CD4-positive, alpha-beta T cell treated with Interleukin-4 for 4 hours (primary cell): ENCODE measurements around the gene CFHR4.
"Not testable (repeated sequence)": the region's sequence is repeated elsewhere in the genome, so short reads cannot be mapped to it uniquely, and the experiment has no call there.

Source experiments
- DNase-seq: peaks from one replicate; pipeline ENCODE4 v3.0.0-alpha.2; 2020

CFHR4 gene

DNA sequence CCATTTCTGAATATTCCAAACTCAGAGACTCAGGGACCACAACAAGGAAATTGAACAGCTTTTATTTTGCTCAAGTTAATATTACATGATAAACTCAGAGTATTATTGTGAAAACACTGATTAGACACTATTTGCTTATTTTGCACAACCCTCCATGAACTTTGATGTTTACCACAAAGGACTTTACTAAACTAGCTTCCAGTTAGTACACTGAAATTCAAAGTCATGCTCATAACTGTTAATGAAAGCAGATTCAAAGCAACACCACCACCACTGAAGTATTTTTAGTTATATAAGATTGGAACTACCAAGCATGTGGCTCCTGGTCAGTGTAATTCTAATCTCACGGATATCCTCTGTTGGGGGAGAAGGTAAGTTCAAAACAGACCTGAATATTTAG lies 55.7 kb downstream of the CFHR4 start, which contains the start of gene CFHR2:
CFHR2 (plus strand) TSS at position 171 of the 400 bp plus-strand sequence; CDS start at position 314, 143 bp downstream.
- DNase-seq: not testable (repeated sequence)

DNA sequence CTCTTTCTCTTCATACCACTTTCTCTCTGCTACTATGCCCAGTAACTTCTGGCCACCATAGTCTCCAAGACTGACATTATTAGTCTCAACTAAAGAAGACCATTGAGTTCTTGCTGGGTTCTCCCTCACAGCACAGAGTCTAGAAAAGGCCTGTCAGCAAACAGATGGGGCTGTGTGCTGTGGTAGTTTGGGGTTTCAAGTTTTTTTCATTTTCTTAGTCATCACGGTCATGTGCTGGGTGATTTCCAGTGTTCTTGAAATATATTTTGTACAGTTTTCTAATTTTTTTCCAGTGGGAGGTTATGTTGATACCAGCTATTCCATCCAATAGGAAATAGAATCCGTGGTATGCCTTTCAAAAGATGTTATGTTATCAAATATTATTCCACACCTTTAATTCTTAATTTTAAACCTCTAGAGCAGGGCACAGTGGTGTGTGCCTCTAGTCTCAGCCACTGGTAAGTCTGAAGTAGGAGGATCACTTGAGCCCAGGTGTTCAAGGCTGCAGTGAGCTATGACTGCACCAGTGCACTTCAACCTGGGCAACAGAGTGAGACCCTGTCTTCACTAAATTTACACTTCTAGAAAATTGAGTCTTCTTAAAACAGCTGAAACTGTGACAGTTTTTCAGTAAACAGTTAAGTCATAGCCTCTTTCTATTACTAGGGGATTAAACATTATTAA lies 64.0 kb downstream of the CFHR4 start:
- DNase-seq: no peak

DNA sequence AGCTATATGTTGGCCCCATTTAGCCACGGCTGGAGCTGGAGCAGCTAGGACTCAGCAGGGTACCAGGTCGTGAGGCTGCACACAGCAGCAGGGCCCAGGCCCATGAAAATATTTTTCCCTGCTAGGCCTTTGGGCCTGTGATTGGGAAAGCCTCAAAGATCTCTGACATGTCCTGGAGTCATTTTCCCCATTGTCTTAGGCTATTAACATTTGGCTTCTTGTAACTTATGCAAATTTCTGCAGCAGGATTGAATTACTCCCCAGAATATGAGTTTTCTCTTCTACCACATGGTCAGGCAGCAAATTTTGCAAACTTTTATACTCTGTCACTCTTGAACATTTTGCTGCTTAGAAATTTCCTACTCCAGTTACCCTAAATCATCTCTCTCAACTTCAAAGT lies 66.9 kb downstream of the CFHR4 start:
- no peak for DNase-seq

DNA sequence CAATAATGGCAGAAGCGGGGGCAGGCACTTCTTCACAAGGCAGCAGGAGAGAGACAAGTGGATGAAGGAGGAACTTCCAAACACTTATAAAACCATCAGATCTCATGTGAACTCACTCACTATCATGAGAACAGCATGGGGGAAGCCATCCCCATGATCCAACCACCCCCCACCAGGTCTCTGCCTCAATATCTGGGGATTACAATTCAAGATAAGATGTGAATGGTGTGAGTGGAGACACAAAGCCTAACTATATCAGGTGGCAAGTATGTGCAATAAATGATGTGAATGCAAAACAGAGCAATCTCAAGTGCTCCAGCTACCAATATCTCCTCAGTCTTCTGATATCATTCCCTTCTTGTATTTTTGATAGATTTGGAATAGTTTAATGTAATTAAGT lies 68.1 kb downstream of the CFHR4 start:
- DNase-seq: no peak

DNA sequence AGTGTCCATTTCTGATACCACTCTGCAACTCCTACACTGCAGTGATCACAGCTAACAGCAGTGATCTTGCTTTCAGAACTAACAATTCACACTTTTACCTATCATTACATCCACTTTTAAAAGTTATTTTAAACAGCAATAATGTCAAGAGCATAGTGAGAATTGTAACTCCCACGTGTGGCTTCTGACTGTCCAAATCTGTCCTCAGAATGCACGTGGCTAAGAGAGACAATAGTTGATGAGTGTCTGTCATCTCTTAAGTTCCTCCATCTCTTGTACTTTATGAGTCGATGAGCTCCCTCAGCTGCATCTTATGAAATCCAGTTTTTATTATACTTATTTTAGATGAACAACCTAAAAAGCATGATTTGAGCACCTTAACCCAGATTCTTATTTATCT lies 73.0 kb downstream of the CFHR4 start:
- DNase-seq: no peak
